Kidney epithelial cell (primary cell): ENCODE results near the gene BMP8B. TPM values are rescaled to one million over a fixed set of nuclear protein-coding genes. Genes with fewer than 3 reads are reported as not detected.
"Not testable (repeated sequence)": the region's sequence is repeated elsewhere in the genome, so short reads cannot be mapped to it uniquely, and the experiment has no call there.

ENCODE experiments used
- DNase-seq: peaks from one replicate; pipeline ENCODE4 v3.0.0-alpha.2; 2010; ENCODE audit warnings: low read depth
- H3K27me3 ChIP-seq: 2 replicates; pipeline ENCODE4 v1.6.0; 2011; ENCODE audit warnings: low read length; ENCODE audit not compliant: control insufficient read depth, insufficient read depth
- H3K36me3 ChIP-seq: 2 replicates; pipeline ENCODE4 v1.5.1; 2011; ENCODE audit warnings: low read length; ENCODE audit not compliant: control insufficient read depth, insufficient read depth
- H3K4me3 ChIP-seq: 2 replicates; pipeline ENCODE4 v1.5.1; 2011; ENCODE audit warnings: low read depth, mild to moderate bottlenecking, control low read depth, low read length
- total RNA-seq: library from RNA; depleted of rRNA; stranded (reverse); fragments of >200 nt; gene quantifications from 2 replicates; pipeline ENCODE4 v1.2.3, GENCODE V29; 2015
- TF ChIP-seq, protein P1 (sequence below): IDR thresholded peaks from 2 replicates; pipeline ENCODE4 v1.5.1; 2011; ENCODE audit warnings: mild to moderate bottlenecking, moderate library complexity, low read length, control low read depth, inconsistent platforms; ENCODE audit not compliant: insufficient read depth, poor library complexity, severe bottlenecking

BMP8B gene
- total RNA-seq, 1 donor from 2014 or later: 4.3 TPM

DNA sequence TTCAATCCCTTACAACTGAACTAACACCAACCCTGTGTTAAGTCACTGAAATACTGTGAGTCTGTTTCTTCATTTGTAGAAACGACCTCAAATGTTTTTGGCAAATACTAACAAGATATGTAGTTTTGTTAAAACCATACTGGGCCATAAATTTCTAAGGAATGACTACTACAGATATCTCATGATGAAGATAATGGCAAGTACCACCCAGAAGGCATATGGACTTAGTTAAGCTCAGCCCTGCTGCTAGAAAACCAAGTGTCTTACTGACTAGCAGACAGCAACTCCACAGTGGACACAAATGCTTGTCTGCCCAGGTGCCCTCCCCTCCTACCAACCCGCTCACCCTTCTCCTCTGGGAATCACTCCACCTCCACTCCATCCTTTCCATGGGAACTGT, 44.5 kb upstream of the BMP8B start:
- DNase-seq: no peak
- no peaks in the 10 kb centered on the region for H3K36me3 ChIP-seq
- TF ChIP-seq, protein P1, sequence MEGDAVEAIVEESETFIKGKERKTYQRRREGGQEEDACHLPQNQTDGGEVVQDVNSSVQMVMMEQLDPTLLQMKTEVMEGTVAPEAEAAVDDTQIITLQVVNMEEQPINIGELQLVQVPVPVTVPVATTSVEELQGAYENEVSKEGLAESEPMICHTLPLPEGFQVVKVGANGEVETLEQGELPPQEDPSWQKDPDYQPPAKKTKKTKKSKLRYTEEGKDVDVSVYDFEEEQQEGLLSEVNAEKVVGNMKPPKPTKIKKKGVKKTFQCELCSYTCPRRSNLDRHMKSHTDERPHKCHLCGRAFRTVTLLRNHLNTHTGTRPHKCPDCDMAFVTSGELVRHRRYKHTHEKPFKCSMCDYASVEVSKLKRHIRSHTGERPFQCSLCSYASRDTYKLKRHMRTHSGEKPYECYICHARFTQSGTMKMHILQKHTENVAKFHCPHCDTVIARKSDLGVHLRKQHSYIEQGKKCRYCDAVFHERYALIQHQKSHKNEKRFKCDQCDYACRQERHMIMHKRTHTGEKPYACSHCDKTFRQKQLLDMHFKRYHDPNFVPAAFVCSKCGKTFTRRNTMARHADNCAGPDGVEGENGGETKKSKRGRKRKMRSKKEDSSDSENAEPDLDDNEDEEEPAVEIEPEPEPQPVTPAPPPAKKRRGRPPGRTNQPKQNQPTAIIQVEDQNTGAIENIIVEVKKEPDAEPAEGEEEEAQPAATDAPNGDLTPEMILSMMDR: no peak

DNA sequence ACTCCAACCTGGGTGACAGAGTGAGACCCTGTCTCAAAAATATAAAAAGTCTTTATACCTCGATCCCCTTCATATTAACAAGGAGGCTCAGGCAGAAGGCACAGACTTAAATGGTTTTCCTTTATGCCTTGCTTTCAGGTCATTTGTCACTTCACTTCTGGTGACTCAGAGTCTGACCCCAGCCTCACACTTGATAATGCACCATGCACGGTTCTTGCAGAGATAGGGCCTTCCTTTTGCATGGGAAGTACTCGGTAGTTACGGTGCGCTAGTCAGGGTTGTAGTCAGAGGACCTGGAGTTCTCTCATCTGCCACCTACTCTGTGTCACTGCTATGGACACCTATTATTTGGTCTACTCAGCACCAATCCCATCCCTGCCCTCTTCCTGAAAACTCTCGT, 43.6 kb upstream of the BMP8B start:
- no peak overlapping the region for H3K4me3 ChIP-seq
- H3K27me3 ChIP-seq: no peaks in the 10 kb centered on the region
- TF ChIP-seq, protein P1: no peak
- no peak for DNase-seq
- H3K36me3 ChIP-seq: no peaks in the 10 kb centered on the region

More for the DNA sequence above, 44.5 kb upstream of the BMP8B start:
- Histone ChIP-seq H3K27me3 (no peaks in the 10 kb centered on the region), H3K4me3 (no peak overlapping the region)

DNA sequence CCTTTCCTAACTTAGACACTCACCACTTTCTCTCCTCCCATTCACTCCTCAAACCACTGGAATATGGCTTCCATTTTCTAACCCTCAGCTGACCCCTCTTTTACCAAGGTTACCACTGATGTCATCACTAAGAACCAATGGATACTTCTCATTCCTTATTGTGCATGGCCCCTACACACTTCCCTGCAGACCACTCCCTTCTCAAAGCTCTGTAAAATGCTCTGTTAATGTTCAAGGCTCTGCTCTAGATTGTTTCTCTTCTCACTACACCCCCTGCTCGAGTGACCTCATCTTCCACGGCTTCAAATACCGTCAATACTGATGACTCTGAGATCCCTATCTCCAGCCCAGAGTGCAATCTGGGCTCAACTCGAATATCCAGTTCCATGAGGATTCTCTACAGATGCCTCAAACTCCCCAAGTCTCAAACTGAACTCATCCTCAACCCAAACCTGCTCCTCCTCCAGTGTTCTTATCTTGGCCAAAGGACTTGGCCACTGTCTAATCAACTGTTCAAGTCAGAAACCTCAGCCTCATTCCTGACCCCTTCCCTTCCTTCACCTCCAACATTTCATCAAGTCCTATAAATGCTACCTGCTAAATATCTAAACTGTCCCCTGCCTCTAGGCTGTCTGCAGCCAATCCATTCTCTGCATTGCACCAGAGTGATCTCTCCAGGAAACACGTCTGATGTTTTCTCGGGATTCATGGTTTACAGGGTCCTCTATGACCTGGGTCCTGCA, 41.3 kb upstream of the BMP8B start:
- Histone ChIP-seq H3K36me3 (no peaks in the 10 kb centered on the region), H3K4me3 (no peak overlapping the region), H3K27me3 (no peaks in the 10 kb centered on the region)
- DNase-seq: no peak
- TF ChIP-seq, protein P1: no peak

DNA sequence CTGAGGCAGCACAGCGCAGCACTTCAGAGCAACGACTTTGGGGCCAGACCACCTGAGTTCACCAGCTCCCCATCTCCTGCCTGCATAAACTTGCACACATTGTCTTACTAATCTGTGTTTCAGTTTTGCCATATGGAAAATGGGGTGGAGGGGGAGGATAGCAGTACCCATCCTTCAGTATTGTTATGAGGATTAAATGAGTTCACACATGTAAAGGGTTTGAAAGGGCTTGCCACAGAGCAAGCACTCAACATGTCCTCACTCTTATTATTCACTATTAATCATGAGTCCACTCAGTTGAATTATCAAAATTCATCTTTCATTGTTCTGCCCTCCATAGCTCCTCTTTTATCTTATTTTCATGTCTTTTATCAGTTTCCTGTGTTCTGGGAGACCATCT, 40.1 kb upstream of the BMP8B start:
- TF ChIP-seq, protein P1: no peak
- Histone ChIP-seq H3K4me3 (no peak overlapping the region), H3K36me3 (no peaks in the 10 kb centered on the region), H3K27me3 (no peaks in the 10 kb centered on the region)
- no peak for DNase-seq

DNA sequence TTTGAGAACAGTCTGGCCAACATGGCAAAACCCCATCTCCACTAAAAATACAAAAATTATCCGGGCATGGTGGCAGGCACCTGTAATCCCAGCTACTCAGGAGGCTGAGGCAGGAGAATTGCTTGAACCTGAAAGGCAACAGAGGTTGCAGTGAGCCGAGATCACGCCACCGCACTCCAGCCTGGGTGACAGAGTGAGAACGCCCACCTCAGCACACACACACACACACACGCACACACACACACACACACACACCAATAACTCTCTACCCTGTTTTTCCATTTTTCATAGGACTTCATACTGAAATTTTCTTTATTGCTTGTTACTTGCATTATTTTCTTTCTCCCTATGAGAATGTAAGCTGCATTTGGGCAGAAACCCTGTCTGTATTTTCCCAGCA, 39.6 kb upstream of the BMP8B start:
- not testable (repeated sequence) for DNase-seq, H3K27me3 ChIP-seq, H3K36me3 ChIP-seq, H3K4me3 ChIP-seq

DNA sequence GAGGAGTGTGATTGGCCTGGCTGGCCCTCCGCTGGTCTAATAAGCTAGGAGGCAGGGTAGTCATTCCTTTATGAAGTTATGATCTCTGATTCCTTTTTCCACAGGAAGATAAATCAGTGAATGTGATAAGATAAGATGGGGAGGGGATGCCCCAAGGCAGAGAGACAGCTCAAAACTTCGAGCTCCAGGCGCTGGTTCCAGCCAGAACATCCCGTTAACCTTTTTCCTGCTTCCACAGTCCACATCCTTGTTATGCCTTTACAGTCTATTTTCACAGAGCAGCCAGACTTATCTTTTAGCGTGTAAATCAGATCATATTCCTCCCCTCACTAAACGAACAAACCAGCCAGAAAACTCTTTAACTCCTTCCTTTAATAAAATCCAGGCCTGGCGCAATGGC, 38.5 kb upstream of the BMP8B start:
- Histone ChIP-seq H3K4me3 (no peak overlapping the region), H3K36me3 (no peaks in the 10 kb centered on the region), H3K27me3 (no peaks in the 10 kb centered on the region)
- no peak for DNase-seq
- TF ChIP-seq, protein P1: no peak
